HepG2 (cell line): ENCODE results near the gene POLR2J.
"Not testable (repeated sequence)": the region's sequence is repeated elsewhere in the genome, so short reads cannot be mapped to it uniquely, and the experiment has no call there.

Source experiments
- KAT2B ChIP-seq: fragments of 150-350 bp; IDR thresholded peaks from 2 replicates; pipeline ENCODE4 v1.6.1; 2014; ENCODE audit warnings: low read depth, low read length, borderline replicate concordance
- PCBP1 ChIP-seq: fragments of 200-400 bp; formaldehyde crosslinking; IDR thresholded peaks from 2 replicates; pipeline ENCODE4 v1.6.1; 2017; ENCODE audit warnings: mild to moderate bottlenecking, low read depth, low read length, borderline replicate concordance

DNA sequence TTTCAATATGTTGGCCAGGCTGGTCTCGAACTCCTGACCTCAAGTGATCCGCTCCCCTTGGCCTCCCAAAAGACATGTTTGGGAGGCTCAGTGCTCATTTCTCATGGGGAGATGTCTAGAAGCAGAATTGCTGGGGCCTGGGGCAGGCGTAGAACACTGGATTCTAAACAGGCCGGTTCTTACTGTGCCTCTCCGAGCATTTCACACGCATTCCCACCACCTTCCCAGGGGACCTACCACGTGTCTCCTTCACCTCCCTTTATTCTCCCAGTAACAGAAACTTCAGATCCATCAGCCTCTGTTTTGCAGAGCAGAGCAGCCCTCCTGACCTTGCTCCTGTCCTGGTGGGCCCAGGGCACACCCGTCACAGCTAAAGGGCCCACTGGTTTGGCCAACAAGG, 48.5 kb upstream of the POLR2J start:
- not testable (repeated sequence) for TF ChIP-seq PCBP1, KAT2B
